H1 (cell line): Measurements from ENCODE around the gene SKIDA1. TPM values are rescaled to one million over a fixed set of nuclear protein-coding genes. Genes with fewer than 3 reads are reported as not detected.

Experiments
- CTCF ChIA-PET: fragments of 300-600 bp; sonication (Branson Sonifier 250); formaldehyde crosslinking; loops from one replicate; lab custom pipeline; 2021; ENCODE audit not compliant: partially characterized antibody; lab: Charles Lee
- POLR2A ChIA-PET: fragments of 300-600 bp; sonication (Branson Sonifier 250); formaldehyde crosslinking; loops from one replicate; lab custom pipeline; 2021; ENCODE audit warnings: inconsistent platforms; ENCODE audit not compliant: partially characterized antibody; lab: Charles Lee
- DNase-seq, 2 experiments: peaks; one replicate each; pipeline versions ENCODE4 v3.0.0 to v3.0.0-alpha.2; 2010 to 2022; ENCODE audit warnings: low spot score in 2 of 2, low read depth in 1 of 2, mixed read lengths in 1 of 2
- FAIRE-seq: peaks from 2 replicates; lab custom pipeline; 2011; peaks lifted over from hg19 to GRCh38; lab: Jason Lieb, UNC
- H2AFZ ChIP-seq: 2 replicates; pipeline ENCODE4 v1.8.1; 2012; ENCODE audit warnings: low read length, inconsistent platforms
- H2AK5ac ChIP-seq: 2 replicates; pipeline ENCODE4 v1.6.1; 2013; ENCODE audit warnings: low read depth, low read length
- H2BK120ac ChIP-seq: replicated peaks from 2 replicates; pipeline ENCODE3; 2013; ENCODE audit warnings: low read depth, low read length, inconsistent platforms
- H2BK12ac ChIP-seq: 2 replicates; pipeline ENCODE4 v1.6.1; 2013; ENCODE audit warnings: low read depth, low read length
- H2BK15ac ChIP-seq: 2 replicates; pipeline ENCODE4 v1.6.1; 2013; ENCODE audit warnings: low read length
- H2BK20ac ChIP-seq: 2 replicates; pipeline ENCODE4 v1.6.1; 2013; ENCODE audit warnings: low read length
- H2BK5ac ChIP-seq: 2 replicates; pipeline ENCODE4 v1.6.1; 2013; ENCODE audit warnings: low read depth, low read length
- H3K14ac ChIP-seq: 2 replicates; pipeline ENCODE4 v1.6.1; 2013; ENCODE audit warnings: inconsistent platforms; ENCODE audit not compliant: insufficient read length
- H3K18ac ChIP-seq: 2 replicates; pipeline ENCODE4 v1.6.1; 2013; ENCODE audit warnings: low read length; ENCODE audit errors: extremely low read depth
- H3K23ac ChIP-seq: 2 replicates; pipeline ENCODE4 v1.6.1; 2013; ENCODE audit warnings: inconsistent platforms; ENCODE audit not compliant: insufficient read length
- H3K23me2 ChIP-seq: 2 replicates; pipeline ENCODE4 v1.6.1; 2013; ENCODE audit warnings: low read depth, low read length
- H3K27ac ChIP-seq: 2 replicates; pipeline ENCODE4 v1.6.1; 2011; ENCODE audit warnings: low read depth, low read length, inconsistent platforms
- H3K27me3 ChIP-seq, 4 experiments: replicated peaks in 1 of 4; 1 replicate in 1 of 4; 2 replicates in 3 of 4; pipeline versions ENCODE4 v1.6.1 to v1.8.1; 2011 to 2013; ENCODE audit warnings: low read length in 3 of 4, mild to moderate bottlenecking in 3 of 4, inconsistent platforms in 2 of 4, mixed read lengths in 2 of 4, moderate library complexity in 1 of 4; ENCODE audit not compliant: control insufficient read depth in 3 of 4, insufficient read depth in 3 of 4; ENCODE audit errors: extremely low read depth in 1 of 4
- H3K36me3 ChIP-seq, 4 experiments: 2 replicates each; pipeline versions ENCODE4 v1.6.1 to v1.8.1; 2011 to 2013; ENCODE audit warnings: mild to moderate bottlenecking in 4 of 4, low read length in 3 of 4, moderate library complexity in 2 of 4, control low read depth in 1 of 4, inconsistent platforms in 1 of 4; ENCODE audit not compliant: insufficient read depth in 4 of 4, control insufficient read depth in 2 of 4
- H3K4ac ChIP-seq: replicated peaks from 2 replicates; pipeline ENCODE3; 2013; ENCODE audit warnings: low read length, low read depth, mixed read lengths, inconsistent platforms; ENCODE audit not compliant: insufficient read length
- H3K4me1 ChIP-seq, 4 experiments: replicated peaks in 1 of 4; 1 replicate in 1 of 4; 2 replicates in 3 of 4; pipeline versions ENCODE4 v1.6.1 to v1.8.1; 2011 to 2013; ENCODE audit warnings: low read length in 3 of 4, inconsistent platforms in 2 of 4, mixed read lengths in 1 of 4; ENCODE audit not compliant: insufficient read depth in 4 of 4, control insufficient read depth in 3 of 4
- H3K4me2 ChIP-seq, 2 experiments: 2 replicates each; pipeline versions ENCODE4 v1.6.1 to v1.8.1; 2011 to 2013; ENCODE audit warnings: low read depth in 2 of 2, low read length in 2 of 2, control low read depth in 1 of 2, inconsistent platforms in 1 of 2, mild to moderate bottlenecking in 1 of 2; ENCODE audit not compliant: insufficient read depth in 1 of 2
- H3K4me3 ChIP-seq, 4 experiments: fragments of 200-600, 300-600 bp in 1 of 4; sonication (generic), shearing (Covaris generic), sonication (Bioruptor Twin) in 1 of 4; 2 replicates each; pipeline versions ENCODE4 v1.5.1 to v1.8.1; 2011 to 2016; ENCODE audit warnings: low read length in 4 of 4, low read depth in 3 of 4, control low read depth in 2 of 4, inconsistent platforms in 2 of 4, mild to moderate bottlenecking in 2 of 4, mixed read lengths in 1 of 4, moderate library complexity in 1 of 4; ENCODE audit not compliant: insufficient read depth in 2 of 4; ENCODE audit errors: extremely low read depth in 1 of 4
- H3K56ac ChIP-seq: replicated peaks from 2 replicates; pipeline ENCODE3; 2013; ENCODE audit warnings: low read depth, mild to moderate bottlenecking, mixed read lengths, low read length, inconsistent platforms; ENCODE audit not compliant: insufficient read length
- H3K79me1 ChIP-seq: 2 replicates; pipeline ENCODE4 v1.6.1; 2013; ENCODE audit warnings: low read depth, low read length, control low read depth
- H3K79me2 ChIP-seq, 2 experiments: 2 replicates each; pipeline versions ENCODE4 v1.6.1 to v1.8.1; 2012 to 2013; ENCODE audit warnings: low read length in 2 of 2, mild to moderate bottlenecking in 2 of 2, inconsistent platforms in 1 of 2; ENCODE audit not compliant: insufficient read depth in 2 of 2, control insufficient read depth in 1 of 2
- H3K9ac ChIP-seq, 4 experiments: replicated peaks in 1 of 4; 1 replicate in 1 of 4; 2 replicates in 3 of 4; pipeline versions ENCODE4 v1.6.1 to v1.8.1; 2011 to 2013; ENCODE audit warnings: low read depth in 3 of 4, low read length in 3 of 4, control low read depth in 2 of 4, mild to moderate bottlenecking in 2 of 4, moderate library complexity in 2 of 4, inconsistent platforms in 1 of 4; ENCODE audit errors: extremely low read depth in 1 of 4
- H3K9me3 ChIP-seq, 2 experiments: 2 replicates each; pipeline versions ENCODE4 v1.6.1 to v1.8.1; 2012 to 2013; ENCODE audit warnings: mild to moderate bottlenecking in 2 of 2, moderate library complexity in 2 of 2, control low read depth in 1 of 2, inconsistent platforms in 1 of 2, low read depth in 1 of 2, low read length in 1 of 2, mixed read lengths in 1 of 2; ENCODE audit not compliant: insufficient read depth in 2 of 2
- H4K20me1 ChIP-seq, 2 experiments: replicated peaks in 1 of 2; 2 replicates each; pipeline versions ENCODE3 to v1.8.1; 2011 to 2013; ENCODE audit warnings: inconsistent platforms in 2 of 2, low read length in 2 of 2, mild to moderate bottlenecking in 1 of 2; ENCODE audit not compliant: insufficient read depth in 2 of 2, control insufficient read depth in 1 of 2
- H4K5ac ChIP-seq: 2 replicates; pipeline ENCODE4 v1.6.1; 2013; ENCODE audit warnings: low read length, low read depth, mixed read lengths, inconsistent platforms; ENCODE audit not compliant: insufficient read length
- H4K8ac ChIP-seq: 2 replicates; pipeline ENCODE4 v1.8.0; 2013; ENCODE audit warnings: mild to moderate bottlenecking, moderate library complexity, low read length, inconsistent platforms; ENCODE audit not compliant: insufficient read depth; ENCODE audit errors: extremely low read depth
- H4K91ac ChIP-seq: replicated peaks from 2 replicates; pipeline ENCODE3; 2013; ENCODE audit warnings: low read length, mixed read lengths, inconsistent platforms; ENCODE audit not compliant: insufficient read length
- BCL11A ChIP-seq, 2 experiments: IDR thresholded peaks; one replicate each; pipeline ENCODE4 v1.6.1; 2011; ENCODE audit warnings: low read depth in 2 of 2, low read length in 2 of 2, mild to moderate bottlenecking in 2 of 2
- CHD1 ChIP-seq: IDR thresholded peaks from 2 replicates; pipeline ENCODE4 v1.6.1; 2012; ENCODE audit warnings: low read depth, low read length, improper control_type of control experiment
- E2F6 ChIP-seq: IDR thresholded peaks from 2 replicates; pipeline ENCODE4 v1.6.1; 2012; ENCODE audit warnings: inconsistent platforms
- EZH2 ChIP-seq: fragments of 200-600 bp; sonication (generic); IDR thresholded peaks from 2 replicates; pipeline ENCODE4 v1.7.1; 2012; ENCODE audit warnings: low read depth, mild to moderate bottlenecking, moderate library complexity, low read length, inconsistent platforms; ENCODE audit not compliant: severe bottlenecking
- HDAC6 ChIP-seq: IDR thresholded peaks from one replicate; pipeline ENCODE4 v1.7.1; 2012; ENCODE audit warnings: low read depth, mild to moderate bottlenecking, inconsistent platforms, low read length, moderate library complexity
- JUN ChIP-seq: IDR thresholded peaks from 2 replicates; pipeline ENCODE4 v1.6.1; 2011; ENCODE audit warnings: low read depth, mild to moderate bottlenecking, improper control_type of control experiment, low read length
- SP4 ChIP-seq: IDR thresholded peaks from 2 replicates; pipeline ENCODE4 v1.6.1; 2012; ENCODE audit warnings: low read length, inconsistent platforms
- SRF ChIP-seq: IDR thresholded peaks from 2 replicates; pipeline ENCODE4 v1.6.1; 2011; ENCODE audit warnings: mild to moderate bottlenecking, low read depth, low read length, moderate library complexity
- SUZ12 ChIP-seq: fragments of 200-600 bp; sonication (generic); IDR thresholded peaks from 2 replicates; pipeline ENCODE4 v1.6.1; 2012; ENCODE audit warnings: mild to moderate bottlenecking, inconsistent platforms, low read length, moderate library complexity, mixed read lengths
- TCF12 ChIP-seq: IDR thresholded peaks from 2 replicates; pipeline ENCODE4 v1.6.1; 2011; ENCODE audit warnings: low read depth, mild to moderate bottlenecking, low read length
- WGBS, 2 experiments: shearing (Covaris generic) in 1 of 2; methylation state at CpG; one replicate each; pipeline versions ENCODE4 v1.1.6 to v1.1.7; 2013 to 2015; ENCODE audit warnings: low lambda C conversion rate in 2 of 2, mixed read lengths in 2 of 2, inconsistent platforms in 1 of 2, low coverage in 1 of 2, missing lambda C conversion rate in 1 of 2; ENCODE audit not compliant: insufficient replicate concordance in 2 of 2, insufficient coverage in 1 of 2, insufficient read length in 1 of 2; ENCODE audit errors: extremely low coverage in 1 of 2, missing lambda C conversion rate in 1 of 2; 5-methylcytosine and 5-hydroxymethylcytosine counted together
- polyA plus RNA-seq, 7 experiments: library from polyadenylated mRNA; depleted of rRNA in 3 of 7; stranded (reverse) in 5 of 7; unstranded in 2 of 7; fragments of >200 nt in 5 of 7; fragments of 200-250 nt in 2 of 7; gene quantifications; 1 replicate in 5 of 7; 2 replicates in 1 of 7; 4 replicates in 1 of 7; pipeline versions ENCODE4 v1.2.1 to v1.2.3, GENCODE V29; 2011 to 2013; ENCODE audit warnings: missing spikeins in 2 of 7, mixed read lengths in 2 of 7
- total RNA-seq: library from RNA; stranded (reverse); fragmentation: NEBNext Ultra II Directional; extraction: Animal tissue kit (Norgen Biotek cat#: 25700); gene quantifications from 2 replicates; pipeline ENCODE4 v1.2.1, GENCODE V29; 2021

SKIDA1 gene
- total and polyA plus RNA-seq, 2 of the 8 experiments (the other 6 are each of a cell fraction or from before 2014, with no cell fraction given), result 1.5 to 8.0 TPM

- Histone ChIP-seq H4K8ac (no peak overlapping the region), H3K4me3 (peak overlapping the region in 1 of 4 experiments; percentile 69; a peak in 1 of 8 replicates), H4K91ac (no peak overlapping the region), H3K79me1 (no peaks in the 10 kb centered on the region), H3K79me2 (0 out of 4 replicates have a peak, but pooled peaks cover 0 to 2% of the 10 kb centered on the region in 2 experiments), H3K9ac (no peak overlapping the region), H2BK12ac (peak overlapping the region; percentile 45), H3K36me3 (no peaks in the 10 kb centered on the region), H2BK20ac (no peak overlapping the region), H3K23me2 (peaks cover 25% of the 10 kb centered on the region), H3K14ac (no peak overlapping the region), H2AFZ (no peak overlapping the region), H3K27ac (no peak overlapping the region), H3K23ac (no peak overlapping the region), H3K4me2 (peak overlapping the region; percentile 82 to 100), H3K56ac (no peak overlapping the region), H2AK5ac (no peak overlapping the region; the same call in 1 of the 2 replicates), H2BK120ac (no peak overlapping the region), H3K4me1 (peaks cover 21 to 55% (median 36%) of the 10 kb centered on the region in 4 experiments; a peak in 6 of 7 replicates), H4K5ac (no peak overlapping the region), H2BK15ac (0 out of 2 replicates have a peak overlapping the region, but pooled peaks have one; percentile 22), H3K4ac (no peak overlapping the region), H3K9me3 (no peaks in the 10 kb centered on the region), H2BK5ac (no peak overlapping the region; the same call in 1 of the 2 replicates), H4K20me1 (no peaks in the 10 kb centered on the region), H3K18ac (peak overlapping the region; percentile 64; the same call in 1 of the 2 replicates), H3K27me3 (peaks cover 0 to 5% (median 5%) of the 10 kb centered on the region in 4 experiments; a peak in 3 of 7 replicates)
- CTCF ChIA-PET, result interaction anchor here (0.6 to 3.7 kb wide), 10 partner anchors 7 to 429 kb away, joined by 3 to 18 read pairs (median 5); no protein-coding TSS in a partner anchor
- FAIRE-seq (peak; percentile 57), DNase-seq (no peak)
- WGBS, 2 experiments, result 15% methylated on average over 3 of the region's 3 CpGs; no CpG with 5 or more reads in 1 of the 2 experiments
- no peak for TF ChIP-seq SP4
- TF ChIP-seq HDAC6, result no peak
- TF ChIP-seq TCF12, result no peak
- no peak for TF ChIP-seq SUZ12
- no peak for TF ChIP-seq CHD1
- no peak for TF ChIP-seq BCL11A (IDR thresholded peaks at IDR 0.05; ENCODE audit: low read depth in 2 of 2, low read length in 2 of 2)
- TF ChIP-seq SRF, result no peak
- TF ChIP-seq E2F6, result no peak
- TF ChIP-seq EZH2, result no peak
- no peak for TF ChIP-seq JUN
- POLR2A ChIA-PET, result interaction anchor here (0.6 to 12.2 kb wide), 5 partner anchors 7 to 114 kb away, joined by 3 to 352 read pairs (median 3); partner anchors contain the start of gene SKIDA1
These were observed 19.1 kb downstream of the SKIDA1 start for GRCh38 chr10:21506351-21506750.
